Tongue (tissue), 2 donors: ENCODE results near the gene LRBA. TPM values are rescaled to one million over a fixed set of nuclear protein-coding genes. Genes with fewer than 3 reads are reported as not detected.
"Not testable (repeated sequence)": the region's sequence is repeated elsewhere in the genome, so short reads cannot be mapped to it uniquely, and the experiment has no call there.

Experiments
- DNase-seq: peaks from one replicate; pipeline ENCODE4 v3.0.0-alpha.2; 2015
- total RNA-seq: library from RNA; depleted of rRNA; stranded (reverse); fragments of >200 nt; gene quantifications from one replicate; pipeline ENCODE4 v1.2.3, GENCODE V29; 2014

Gene LRBA
- total RNA-seq, 1 donor from 2014 or later, result 73.0 TPM

DNA sequence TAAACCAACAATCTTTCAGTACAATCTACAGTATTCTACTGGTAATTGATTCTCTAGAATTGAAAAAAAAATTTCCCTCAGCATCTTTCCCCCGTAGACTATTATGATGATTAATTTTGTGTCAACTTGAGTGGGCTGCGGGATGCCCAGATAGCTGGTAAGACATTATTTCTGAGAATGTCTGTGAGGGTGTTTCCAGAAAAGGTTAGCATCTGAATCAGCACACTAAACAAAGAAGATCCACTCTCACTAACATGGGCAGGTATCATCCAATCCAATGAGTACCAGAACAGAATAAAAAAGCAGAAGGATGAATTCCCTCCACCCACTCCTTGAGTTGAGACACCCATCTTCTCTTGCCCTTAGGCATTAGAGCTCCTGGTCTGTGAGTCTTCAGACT is 619.2 kb downstream of the LRBA start:
- no peak for DNase-seq

DNA sequence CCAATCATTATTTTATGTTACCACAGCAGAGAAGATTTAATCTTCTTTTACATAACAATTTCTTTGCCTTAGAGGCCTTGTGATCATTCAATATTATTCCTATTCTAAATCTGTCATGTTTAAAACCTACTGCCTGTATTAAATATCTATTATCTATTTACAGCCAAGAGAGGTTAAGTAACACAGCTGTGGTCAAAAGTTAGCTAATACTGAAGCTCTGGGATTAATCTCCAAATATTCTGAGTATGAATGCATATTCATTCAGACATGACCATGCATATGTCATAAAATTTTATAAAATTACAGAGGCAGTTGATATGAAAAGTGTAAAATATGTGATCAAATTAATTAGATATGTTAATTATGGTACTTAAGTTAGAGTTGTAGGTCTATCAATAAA is 621.0 kb downstream of the LRBA start:
- no peak for DNase-seq

DNA sequence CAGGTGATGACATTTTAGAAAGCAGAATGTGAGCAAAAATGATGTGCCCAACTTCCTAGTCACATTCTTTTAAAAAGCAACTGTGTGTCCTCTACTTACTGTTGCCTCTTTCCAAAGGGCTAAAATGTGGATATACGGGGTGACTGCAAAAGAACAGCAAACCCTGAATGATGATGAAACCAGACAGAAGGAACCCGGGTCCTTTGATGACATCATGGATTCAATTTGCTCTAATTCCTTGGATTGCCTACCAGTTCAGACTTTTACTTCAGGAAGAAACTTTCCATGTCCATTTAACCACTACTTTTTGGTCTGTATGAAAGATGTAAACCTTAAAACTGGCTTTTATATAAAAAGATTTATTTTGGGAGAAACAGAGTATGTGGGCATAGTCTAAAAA is 624.0 kb downstream of the LRBA start:
- no peak for DNase-seq

DNA sequence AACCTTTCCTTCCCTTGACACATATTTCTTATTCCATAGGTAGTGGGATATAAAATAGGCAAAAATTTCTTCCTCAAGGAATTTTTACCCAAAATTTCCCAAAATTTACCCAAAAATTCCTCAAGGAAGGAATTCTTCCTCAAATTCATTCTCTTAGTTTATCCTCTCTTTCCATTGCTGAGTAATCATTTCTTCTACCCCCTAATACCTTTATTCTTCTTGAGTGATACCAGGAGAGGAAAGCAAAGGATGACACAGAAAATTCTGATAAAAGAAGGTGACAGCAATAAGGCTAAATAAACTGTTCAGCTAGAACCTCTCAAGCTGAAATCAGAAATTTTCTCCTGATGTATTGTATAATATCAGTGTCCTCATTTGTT is 624.6 kb downstream of the LRBA start:
- DNase-seq, result no peak

DNA sequence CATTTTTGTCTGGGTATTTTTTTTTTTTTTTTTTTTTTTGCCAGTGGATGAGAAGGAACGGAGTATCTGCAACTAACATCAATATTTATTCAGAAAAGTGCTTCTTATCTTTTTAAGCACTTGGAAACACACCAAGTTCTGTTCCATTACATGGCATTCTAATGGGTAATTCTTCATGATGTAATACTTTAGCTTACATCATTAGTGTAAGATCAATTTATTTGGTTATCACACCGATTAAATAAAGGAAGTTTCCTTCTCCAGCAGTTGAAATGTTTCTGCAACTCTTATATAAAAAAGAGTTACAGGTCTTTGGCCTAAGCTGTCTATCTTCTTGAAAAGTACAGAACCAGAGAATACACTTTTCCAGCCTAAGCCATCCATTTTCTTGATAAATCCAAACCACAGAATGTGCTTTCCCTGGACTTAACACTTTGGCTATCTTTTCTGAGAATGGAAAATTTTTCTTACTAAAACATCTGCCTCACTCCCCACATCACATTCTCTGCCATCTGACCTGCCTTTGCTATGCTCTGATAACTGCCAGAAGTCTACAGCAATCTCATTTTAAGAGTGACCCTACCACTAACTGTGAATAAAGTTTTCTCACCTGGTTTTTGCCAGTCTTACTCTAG is 625.1 kb downstream of the LRBA start:
- no peak for DNase-seq

DNA sequence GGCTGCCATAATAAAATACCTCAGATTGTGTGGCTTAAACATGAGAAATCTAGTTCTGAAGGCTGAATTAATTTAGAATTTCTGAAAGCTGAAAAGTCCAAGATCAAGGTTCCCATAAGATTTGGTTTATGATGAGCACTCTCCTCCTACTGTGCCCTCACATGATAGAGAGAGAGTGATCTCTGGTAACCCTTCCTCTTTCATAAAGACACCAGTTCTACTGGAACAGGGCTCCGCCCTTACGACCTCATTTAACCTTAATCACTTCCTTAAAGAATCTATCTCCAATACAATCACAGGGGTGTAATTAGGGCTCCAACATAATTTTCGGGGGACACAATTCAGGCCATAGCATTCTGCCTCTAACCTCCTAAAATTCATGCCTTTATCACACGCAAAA is 627.1 kb downstream of the LRBA start:
- DNase-seq, result no peak

DNA sequence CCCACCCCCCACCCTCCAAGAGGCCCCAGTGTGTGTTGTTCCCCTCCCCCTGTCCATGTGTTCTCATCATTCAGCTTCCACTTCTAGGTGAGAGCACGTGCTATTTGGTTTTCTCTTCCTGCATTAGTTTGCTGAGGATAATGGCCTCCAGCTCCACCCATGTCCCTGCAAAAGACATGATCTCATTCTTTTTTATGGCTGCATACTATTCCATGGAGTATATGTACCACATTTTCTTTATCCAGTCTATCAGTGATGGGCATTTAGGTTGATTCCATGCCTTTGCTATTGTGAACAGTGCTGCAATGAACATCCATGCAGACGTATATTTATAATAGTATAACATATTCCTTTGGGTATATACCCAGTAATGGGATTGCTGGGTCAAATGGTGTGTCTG is 628.7 kb downstream of the LRBA start:
- not testable (repeated sequence) for DNase-seq

DNA sequence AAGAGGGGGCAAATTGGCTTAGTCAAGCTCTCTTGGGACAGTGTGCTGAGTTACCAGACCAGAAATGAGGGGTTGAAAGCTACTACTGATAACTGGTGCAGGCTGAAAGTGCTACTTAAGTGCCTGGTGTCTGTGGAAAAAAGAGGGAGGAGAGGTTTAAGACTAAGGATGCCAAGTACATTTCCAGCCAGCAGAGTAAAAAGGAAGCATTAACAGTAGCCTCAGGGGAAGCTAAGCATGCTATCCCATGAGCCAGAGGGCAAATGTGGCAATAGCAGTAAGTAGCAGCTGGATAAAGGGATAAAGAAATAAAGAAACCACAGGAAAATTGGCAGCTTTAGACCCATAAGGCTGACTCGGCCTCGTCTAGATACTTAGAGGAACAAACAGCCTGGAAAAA is 629.5 kb downstream of the LRBA start:
- peak; percentile 40 for DNase-seq

DNA sequence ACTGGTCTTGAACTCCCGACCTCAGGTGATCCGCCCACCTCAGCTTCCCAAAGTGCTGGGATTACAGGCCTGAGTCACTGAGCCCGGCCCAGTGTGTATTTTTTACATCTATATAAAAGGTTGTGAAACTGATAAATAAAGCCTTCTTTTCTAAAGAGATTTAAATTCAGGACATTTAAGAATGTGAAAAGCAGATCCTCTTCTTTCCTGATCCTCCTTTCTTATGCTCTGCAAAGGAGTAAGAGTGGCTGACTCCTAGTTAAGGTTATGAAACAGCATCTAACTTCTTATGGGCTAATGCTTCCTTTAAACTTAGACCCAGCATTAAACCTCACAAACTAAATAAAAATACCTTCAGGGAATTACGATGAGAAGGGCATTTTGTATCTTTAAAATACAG is 630.8 kb downstream of the LRBA start:
- no peak for DNase-seq

DNA sequence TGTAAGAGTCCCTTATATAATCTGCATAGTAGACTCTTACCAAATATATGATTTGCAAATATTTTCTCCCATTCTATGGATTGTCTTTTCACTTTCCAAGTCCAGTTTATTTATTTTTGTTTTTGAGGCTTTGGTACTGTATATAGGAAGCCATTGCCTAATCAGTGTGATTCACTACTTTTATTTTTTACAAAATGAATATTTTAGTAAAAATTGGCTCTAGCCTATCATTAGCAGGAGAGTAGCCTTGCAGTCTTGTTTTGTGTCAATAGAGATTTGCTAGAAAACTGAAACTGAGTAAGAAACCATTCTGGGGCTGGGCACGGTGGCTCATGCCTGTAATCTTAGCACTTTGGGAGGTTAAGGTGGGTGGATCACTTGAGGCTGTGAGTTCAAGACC is 633.1 kb downstream of the LRBA start:
- no peak for DNase-seq

DNA sequence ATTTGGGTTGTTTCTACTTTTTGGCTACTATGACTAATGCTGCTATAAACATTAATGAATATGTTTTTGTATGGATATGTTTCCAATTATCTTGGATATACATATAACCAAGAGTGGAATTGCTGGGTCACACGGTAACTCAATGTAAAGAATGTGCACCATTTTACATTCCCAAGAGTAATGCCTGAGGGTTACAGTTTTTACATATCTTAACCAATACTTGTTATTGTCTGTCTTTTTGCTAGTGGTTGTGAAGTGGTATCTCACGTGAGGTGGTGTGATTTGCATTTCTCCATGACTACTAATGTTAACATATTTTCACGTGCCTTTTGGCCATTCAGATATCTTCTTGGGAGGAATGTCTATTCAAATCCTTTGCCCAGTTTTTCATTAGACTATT is 633.5 kb downstream of the LRBA start:
- DNase-seq, result no peak

DNA sequence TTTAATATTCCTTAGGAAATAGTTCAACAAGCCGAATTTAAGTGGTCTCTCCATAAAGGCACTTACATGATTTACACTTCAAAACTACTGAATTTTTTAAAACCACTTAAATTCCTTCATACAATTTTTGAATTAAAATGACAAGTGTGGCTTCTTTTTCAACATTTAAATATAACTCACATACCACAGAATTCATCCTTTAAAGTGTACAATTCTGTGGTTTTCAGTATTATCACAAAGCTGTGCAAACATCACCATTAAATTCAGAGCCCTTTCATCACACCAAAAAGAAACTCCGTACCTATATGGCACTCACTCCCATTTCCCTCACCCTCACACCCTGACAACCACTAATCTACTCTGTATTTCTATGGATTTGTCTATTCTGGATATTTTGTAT is 634.0 kb downstream of the LRBA start:
- no peak for DNase-seq

DNA sequence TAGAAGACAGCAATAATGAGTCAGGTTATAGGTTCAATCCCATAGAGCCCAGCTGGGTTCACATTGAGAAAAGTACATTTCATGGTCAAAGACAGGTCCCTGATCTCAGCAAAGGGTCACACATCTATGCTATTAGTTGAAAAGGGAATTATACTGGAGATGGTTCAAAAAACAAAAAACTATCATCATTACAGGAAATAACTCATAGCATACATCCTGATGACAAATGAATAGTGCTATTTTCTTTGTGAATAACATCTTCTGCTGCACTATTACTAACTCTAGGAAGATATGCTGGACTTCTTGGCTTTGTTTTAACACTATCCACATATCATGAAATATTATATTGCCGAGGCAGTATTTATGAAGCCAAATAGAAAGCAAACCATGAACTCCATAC is 635.6 kb downstream of the LRBA start:
- DNase-seq, result no peak

DNA sequence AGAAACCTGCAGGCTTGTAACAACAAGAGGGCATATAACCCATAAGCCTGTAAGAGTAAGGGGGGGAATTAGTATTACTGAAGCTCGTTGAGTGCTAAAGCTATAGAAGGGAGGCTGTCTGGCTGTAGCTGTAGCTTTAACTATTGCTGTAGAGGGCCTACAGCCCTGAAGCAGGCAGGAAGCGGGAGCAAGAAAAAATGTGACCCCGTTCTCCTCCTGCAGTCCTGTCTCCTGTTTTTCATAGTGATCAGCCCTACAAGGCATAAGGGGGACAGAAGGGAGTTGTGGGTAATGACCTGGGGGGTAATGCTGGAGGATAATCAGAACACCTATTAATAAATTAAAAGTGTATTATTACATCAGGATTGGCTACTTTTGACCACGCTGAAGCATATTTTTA is 640.1 kb downstream of the LRBA start:
- no peak for DNase-seq

DNA sequence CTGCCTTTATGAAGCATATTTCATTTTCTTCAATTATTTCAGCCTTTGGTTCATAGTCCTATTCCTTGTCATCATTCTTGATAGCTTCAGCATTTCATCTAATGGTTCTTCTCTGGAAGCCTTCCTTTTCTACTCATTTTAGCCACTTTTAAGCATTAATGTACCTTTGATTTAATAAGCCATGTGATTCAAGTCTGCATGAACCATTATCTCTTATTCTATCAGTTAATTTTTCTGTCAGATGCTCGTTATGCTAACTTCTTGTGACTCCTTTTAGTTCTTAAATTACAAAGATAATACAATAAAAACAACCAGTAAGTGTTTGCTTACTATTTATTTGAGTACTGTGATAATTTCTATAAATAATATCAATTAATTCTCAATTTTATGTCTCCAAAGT is 643.2 kb downstream of the LRBA start:
- no peak for DNase-seq

DNA sequence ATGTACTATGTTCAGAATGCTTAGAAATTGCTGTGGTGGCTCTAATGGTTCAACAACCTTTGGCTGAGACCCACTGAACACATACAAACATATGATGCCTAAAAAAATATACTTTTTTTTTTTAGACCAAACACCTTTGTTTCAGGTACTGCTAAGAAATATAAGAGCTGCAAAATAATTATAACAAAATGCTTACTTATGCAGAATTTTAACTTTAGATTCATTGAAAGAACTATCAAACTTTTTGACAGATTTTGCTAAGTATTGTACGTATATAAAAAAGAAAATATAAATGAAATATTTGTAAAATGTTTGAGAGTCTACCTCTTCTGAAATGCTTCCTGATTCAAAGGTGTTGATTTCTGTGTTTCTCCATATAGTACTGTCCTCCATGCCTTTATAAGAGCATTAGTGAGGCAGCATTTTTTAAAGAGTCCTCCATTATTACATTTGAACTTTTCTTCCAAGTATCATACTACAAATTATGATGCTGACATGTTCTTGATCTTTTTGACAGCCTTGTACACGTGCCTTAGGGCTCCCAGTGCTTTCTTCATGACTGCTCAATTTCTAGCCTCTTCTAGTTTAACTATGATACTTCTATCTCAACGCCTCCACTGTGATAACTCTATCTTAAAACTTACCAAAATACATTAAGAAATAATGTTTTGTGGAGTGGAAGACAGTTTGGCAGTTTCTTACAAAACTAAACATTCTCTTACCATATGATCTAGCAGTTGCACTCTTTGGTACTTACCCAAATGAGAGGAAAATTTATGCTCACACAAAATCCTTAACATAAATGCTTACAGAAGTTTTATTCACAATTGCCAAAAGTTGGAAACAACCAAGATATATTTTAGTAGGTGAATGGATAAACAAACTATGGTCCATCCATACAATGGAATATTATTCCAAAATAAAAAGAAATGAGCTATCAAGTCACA is 645.4 kb downstream of the LRBA start:
- no peak for DNase-seq

DNA sequence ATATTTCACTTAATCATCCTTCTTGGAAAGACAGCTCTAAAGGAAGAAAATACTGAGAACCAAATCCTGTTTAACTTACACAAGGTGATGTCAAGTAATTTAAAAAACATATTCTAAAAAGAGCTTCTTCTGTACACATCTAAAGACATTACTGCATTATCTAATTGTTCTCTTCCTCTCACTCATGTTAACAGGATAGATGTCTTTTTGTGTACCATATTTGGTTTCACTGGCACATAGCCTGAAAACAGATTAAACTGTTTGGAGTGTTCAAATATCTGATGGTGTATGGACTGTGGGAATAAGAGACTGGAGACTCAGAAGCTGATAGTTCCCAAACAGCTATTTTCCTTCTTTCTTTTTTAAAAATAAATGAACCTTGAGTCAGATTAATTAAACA is 646.4 kb downstream of the LRBA start:
- DNase-seq, result peak; percentile 71

DNA sequence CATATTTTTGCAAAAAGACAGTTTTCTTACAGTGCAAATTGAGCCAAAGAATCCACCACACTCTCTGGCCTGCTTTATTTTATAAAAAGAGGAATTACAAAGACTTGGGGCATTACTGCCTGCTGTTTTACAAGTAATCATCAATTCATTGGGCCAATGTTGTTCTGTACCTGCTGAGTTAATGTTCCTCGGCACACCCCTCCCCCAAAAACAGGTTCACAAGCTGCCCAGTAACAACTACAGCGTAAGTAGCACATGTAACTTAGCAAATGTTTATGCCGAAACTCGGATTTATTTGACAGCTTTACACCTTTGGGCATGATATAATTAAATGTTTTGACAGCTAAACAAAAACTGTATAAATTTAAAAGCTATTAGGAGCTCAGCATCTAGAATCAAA is 647.8 kb downstream of the LRBA start:
- DNase-seq, result no peak

DNA sequence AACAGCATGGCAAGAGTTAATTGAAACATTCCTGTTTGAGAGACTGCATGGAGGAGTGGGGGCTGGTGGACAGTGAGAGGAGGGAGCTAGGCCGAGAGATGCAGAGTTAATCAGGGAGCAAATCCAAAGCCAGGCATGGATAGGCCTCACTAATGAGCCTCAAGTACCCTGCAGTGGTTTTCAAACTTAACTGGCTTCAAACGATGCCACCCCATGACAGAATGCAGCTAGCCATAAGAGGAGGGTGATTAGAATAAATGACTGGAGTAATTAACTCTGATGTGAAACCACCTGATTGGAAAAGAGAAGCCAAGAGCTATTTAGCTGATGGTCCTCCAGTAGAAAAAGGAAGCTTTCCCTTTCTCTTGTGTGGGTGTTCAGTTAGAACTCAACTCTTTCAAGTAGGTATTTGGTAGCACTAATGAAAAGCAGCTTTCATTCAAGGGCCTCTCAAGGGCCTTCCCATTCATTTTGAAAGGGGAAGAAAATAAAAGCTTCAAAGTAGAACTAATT is 648.5 kb downstream of the LRBA start:
- peak; percentile 9 for DNase-seq

DNA sequence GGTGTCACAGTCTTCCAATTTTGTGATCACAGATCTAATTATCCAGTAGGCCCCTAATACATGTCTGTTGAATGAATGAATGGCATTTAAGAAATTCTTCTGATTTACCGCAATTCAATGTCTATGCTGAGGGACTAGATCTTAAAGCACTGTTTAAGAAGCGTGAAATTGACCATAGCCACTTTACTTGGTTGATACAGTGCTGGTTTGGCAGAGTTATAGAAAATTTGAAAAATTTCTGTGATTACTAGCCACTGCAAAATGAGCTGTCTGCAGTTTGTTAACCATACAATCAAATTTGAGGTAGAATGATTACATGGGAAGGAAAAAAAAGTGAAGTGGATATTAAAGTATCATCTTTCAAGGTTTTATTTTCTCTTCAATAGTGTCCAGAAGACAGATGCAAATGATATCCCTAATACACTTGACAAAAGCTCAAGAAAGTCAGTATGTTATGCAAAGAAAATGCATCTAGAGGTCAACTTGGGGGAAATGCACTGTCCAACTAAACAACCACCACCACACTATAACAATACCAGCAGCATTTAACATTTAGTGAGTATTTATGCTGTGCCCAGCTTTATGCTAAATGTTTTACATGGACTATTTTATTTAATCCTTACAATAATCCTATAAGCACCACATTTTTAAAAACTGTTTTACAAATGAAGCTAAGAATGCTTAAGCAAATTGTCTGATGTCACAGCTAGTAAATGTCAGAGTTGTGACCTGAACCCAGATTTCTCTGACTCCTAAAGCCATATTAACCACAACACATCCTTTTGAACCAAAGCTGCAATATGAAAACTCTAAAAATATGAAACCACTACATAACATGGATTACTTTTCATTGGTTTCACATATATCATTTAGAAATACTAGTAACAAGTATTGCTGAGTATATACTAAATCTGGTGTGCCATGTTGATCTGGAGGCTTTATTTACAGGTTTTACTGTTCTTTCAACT is 651.1 kb downstream of the LRBA start:
- DNase-seq, result no peak

DNA sequence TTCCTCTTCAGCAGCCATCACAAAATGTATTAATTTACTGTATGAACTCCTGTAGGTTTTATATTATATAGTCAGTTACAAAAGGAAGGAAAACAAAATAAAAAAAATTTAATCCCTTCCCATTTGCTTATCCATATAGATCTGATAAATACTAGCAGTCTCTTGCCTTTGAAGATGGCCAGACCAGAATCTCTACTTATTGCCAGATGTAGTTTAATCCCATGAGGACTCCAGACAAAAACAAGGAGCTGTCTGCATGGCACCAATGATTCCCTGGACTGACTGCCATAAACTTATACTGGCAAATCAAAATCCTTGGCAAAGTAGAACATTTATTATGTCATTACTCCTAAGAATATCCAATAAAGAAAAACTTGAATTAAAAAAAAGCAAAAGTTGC is 656.4 kb downstream of the LRBA start:
- no peak for DNase-seq

DNA sequence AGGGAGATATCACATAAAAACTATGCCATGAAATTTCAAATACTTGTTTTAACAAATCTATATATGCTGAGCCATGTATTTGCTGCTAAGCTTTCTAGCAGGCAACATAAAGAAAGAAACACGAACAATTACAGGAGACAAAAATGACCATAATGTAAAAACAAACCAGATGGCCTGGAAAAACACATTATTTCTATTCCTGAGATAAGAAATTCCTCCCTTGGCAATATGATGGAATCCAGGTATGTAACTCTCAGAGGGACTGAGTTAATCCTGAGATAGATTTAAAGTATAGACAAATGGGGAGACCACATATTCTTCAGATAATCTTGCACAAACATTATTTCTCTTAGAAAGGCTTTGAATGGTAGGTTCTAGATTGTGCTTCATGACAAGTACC is 657.3 kb downstream of the LRBA start:
- DNase-seq, result no peak
